Amniotic epithelial cell (primary cell): Measurements from ENCODE around the gene NDST3.

Experiments used
- DNase-seq: peaks from one replicate; pipeline ENCODE4 v3.0.0-alpha.2; 2010; ENCODE audit warnings: low read depth

NDST3 gene

GRCh38 chr4:118034053-118034785 is at the start of gene NDST3:
TSS of gene NDST3 (plus strand) at chr4:118034486. CDS start at chr4:118053911, 19,425 bp downstream.
- DNase-seq: peak; percentile 80

GRCh38 chr4:117986321-117986720 is 48.0 kb upstream of the NDST3 start:
- no peak for DNase-seq

GRCh38 chr4:117987464-117987863 is 46.8 kb upstream of the NDST3 start:
- DNase-seq: peak; percentile 36

GRCh38 chr4:117996891-117997290 is 37.4 kb upstream of the NDST3 start:
- no peak for DNase-seq

- no peak for DNase-seq
Measured at GRCh38 chr4:118004088-118004487, 30.2 kb upstream of the NDST3 start.

GRCh38 chr4:118005883-118006282 is 28.4 kb upstream of the NDST3 start:
- DNase-seq: no peak

GRCh38 chr4:118012142-118012541 is 22.1 kb upstream of the NDST3 start:
- peak; percentile 58 for DNase-seq

- no peak for DNase-seq
Measured at GRCh38 chr4:118014831-118015230, 19.5 kb upstream of the NDST3 start.

GRCh38 chr4:118018381-118019145 is 15.7 kb upstream of the NDST3 start:
- DNase-seq: no peak

- no peak for DNase-seq
Measured at GRCh38 chr4:118026806-118027205, 7.5 kb upstream of the NDST3 start.

GRCh38 chr4:118029224-118029623 is 5.1 kb upstream of the NDST3 start:
- no peak for DNase-seq

- peak; percentile 29 for DNase-seq
Measured at GRCh38 chr4:118032691-118033090, 1.6 kb upstream of the NDST3 start.

GRCh38 chr4:118033148-118034052 is 886 bp upstream of the NDST3 start:
- peak; percentile 42 for DNase-seq

- no peak for DNase-seq
Measured at GRCh38 chr4:118035309-118035708, 1.0 kb downstream of the NDST3 start.

GRCh38 chr4:118036336-118036735 is 2.0 kb downstream of the NDST3 start:
- DNase-seq: no peak

- DNase-seq: no peak
Measured at GRCh38 chr4:118037955-118038354, 3.7 kb downstream of the NDST3 start.

GRCh38 chr4:118046323-118046722 is 12.0 kb downstream of the NDST3 start:
- DNase-seq: no peak

- no peak for DNase-seq
Measured at GRCh38 chr4:118047043-118047442, 12.8 kb downstream of the NDST3 start.

- no peak for DNase-seq
Measured at GRCh38 chr4:118058955-118059354, 24.7 kb downstream of the NDST3 start.

GRCh38 chr4:118059397-118059796 is 25.1 kb downstream of the NDST3 start:
- no peak for DNase-seq

GRCh38 chr4:118076958-118077766 is 42.9 kb downstream of the NDST3 start:
- DNase-seq: peak; percentile 26

GRCh38 chr4:118077767-118078105 is 43.5 kb downstream of the NDST3 start:
- no peak for DNase-seq
